ENCODE results near the gene PIKFYVE.

Gene PIKFYVE

GRCh38 chr2:208279236-208279635 is 13.2 kb downstream of the PIKFYVE start:
- no peak for DNase-seq (ENCODE audit: low spot score)
- no peak for TF ChIP-seq CTCF (IDR thresholded peaks at IDR 0.05; ENCODE audit: extremely low read depth, insufficient read depth, missing control alignments)
- in situ Hi-C loops (cut with MboI; ENCODE audit: low pct_unique_long_range_greater_than_20kb, low sequenced_read_pairs, unreplicated experiment), result no loop called here

GRCh38 chr2:208280234-208280633 is 14.2 kb downstream of the PIKFYVE start:
- in situ Hi-C loops (cut with MboI; ENCODE audit: low pct_unique_long_range_greater_than_20kb, low sequenced_read_pairs, unreplicated experiment), result no loop called here
- DNase-seq (ENCODE audit: low spot score), result no peak
- no peak for TF ChIP-seq CTCF (IDR thresholded peaks at IDR 0.05; ENCODE audit: extremely low read depth, insufficient read depth, missing control alignments)

GRCh38 chr2:208280933-208281332 is 14.9 kb downstream of the PIKFYVE start:
- DNase-seq (ENCODE audit: low spot score), result no peak
- in situ Hi-C loops (cut with MboI; ENCODE audit: low pct_unique_long_range_greater_than_20kb, low sequenced_read_pairs, unreplicated experiment), result no loop called here
- TF ChIP-seq CTCF (IDR thresholded peaks at IDR 0.05; ENCODE audit: extremely low read depth, insufficient read depth, missing control alignments), result no peak

- no peak for DNase-seq (ENCODE audit: low spot score)
- in situ Hi-C loops (cut with MboI; ENCODE audit: low pct_unique_long_range_greater_than_20kb, low sequenced_read_pairs, unreplicated experiment), result no loop called here
- no peak for TF ChIP-seq CTCF (IDR thresholded peaks at IDR 0.05; ENCODE audit: extremely low read depth, insufficient read depth, missing control alignments)
These were observed 19.8 kb downstream of the PIKFYVE start for GRCh38 chr2:208285853-208286252.

- in situ Hi-C loops (cut with MboI; ENCODE audit: low pct_unique_long_range_greater_than_20kb, low sequenced_read_pairs, unreplicated experiment), result no loop called here
- no peak for TF ChIP-seq CTCF (IDR thresholded peaks at IDR 0.05; ENCODE audit: extremely low read depth, insufficient read depth, missing control alignments)
- no peak for DNase-seq (ENCODE audit: low spot score)
These were observed 28.5 kb downstream of the PIKFYVE start for GRCh38 chr2:208294482-208295024.

- no peak for TF ChIP-seq CTCF (IDR thresholded peaks at IDR 0.05; ENCODE audit: extremely low read depth, insufficient read depth, missing control alignments)
- in situ Hi-C loops (cut with MboI; ENCODE audit: low pct_unique_long_range_greater_than_20kb, low sequenced_read_pairs, unreplicated experiment), result no loop called here
- no peak for DNase-seq (ENCODE audit: low spot score)
These were observed 29.8 kb downstream of the PIKFYVE start for GRCh38 chr2:208295834-208296233.

GRCh38 chr2:208296610-208297009 is 30.6 kb downstream of the PIKFYVE start:
- in situ Hi-C loops (cut with MboI; ENCODE audit: low pct_unique_long_range_greater_than_20kb, low sequenced_read_pairs, unreplicated experiment), result no loop called here
- no peak for TF ChIP-seq CTCF (IDR thresholded peaks at IDR 0.05; ENCODE audit: extremely low read depth, insufficient read depth, missing control alignments)
- DNase-seq (ENCODE audit: low spot score), result no peak

Measured in GM13977 (cell line).